ENCODE data around the gene CLPTM1L.
"Not testable (repeated sequence)": the region's sequence is repeated elsewhere in the genome, so short reads cannot be mapped to it uniquely, and the experiment has no call there.

Gene CLPTM1L

DNA sequence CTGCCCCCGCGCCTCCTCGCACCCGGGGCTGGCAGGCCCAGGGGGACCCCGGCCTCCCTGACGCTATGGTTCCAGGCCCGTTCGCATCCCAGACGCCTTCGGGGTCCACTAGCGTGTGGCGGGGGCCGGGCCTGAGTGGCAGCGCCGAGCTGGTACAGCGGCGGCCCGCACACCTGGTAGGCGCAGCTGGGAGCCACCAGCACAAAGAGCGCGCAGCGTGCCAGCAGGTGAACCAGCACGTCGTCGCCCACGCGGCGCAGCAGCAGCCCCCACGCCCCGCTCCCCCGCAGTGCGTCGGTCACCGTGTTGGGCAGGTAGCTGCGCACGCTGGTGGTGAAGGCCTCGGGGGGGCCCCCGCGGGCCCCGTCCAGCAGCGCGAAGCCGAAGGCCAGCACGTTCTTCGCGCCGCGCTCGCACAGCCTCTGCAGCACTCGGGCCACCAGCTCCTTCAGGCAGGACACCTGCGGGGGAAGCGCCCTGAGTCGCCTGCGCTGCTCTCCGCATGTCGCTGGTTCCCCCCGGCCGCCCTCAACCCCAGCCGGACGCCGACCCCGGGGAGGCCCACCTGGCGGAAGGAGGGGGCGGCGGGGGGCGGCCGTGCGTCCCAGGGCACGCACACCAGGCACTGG, 50.6 kb downstream of the CLPTM1L start:
- ATAC-seq: peak; percentile 35
- no peaks in the 10 kb centered on the region for H3K36me3 Mint-ChIP-seq
- H3K4me3 Mint-ChIP-seq: no peak overlapping the region
- peaks cover 36% of the 10 kb centered on the region for H3K4me1 Mint-ChIP-seq
- H3K27ac Mint-ChIP-seq: no peak overlapping the region
- H3K27me3 Mint-ChIP-seq: peaks cover 56% of the 10 kb centered on the region
- H3K9me3 Mint-ChIP-seq: no peaks in the 10 kb centered on the region

DNA sequence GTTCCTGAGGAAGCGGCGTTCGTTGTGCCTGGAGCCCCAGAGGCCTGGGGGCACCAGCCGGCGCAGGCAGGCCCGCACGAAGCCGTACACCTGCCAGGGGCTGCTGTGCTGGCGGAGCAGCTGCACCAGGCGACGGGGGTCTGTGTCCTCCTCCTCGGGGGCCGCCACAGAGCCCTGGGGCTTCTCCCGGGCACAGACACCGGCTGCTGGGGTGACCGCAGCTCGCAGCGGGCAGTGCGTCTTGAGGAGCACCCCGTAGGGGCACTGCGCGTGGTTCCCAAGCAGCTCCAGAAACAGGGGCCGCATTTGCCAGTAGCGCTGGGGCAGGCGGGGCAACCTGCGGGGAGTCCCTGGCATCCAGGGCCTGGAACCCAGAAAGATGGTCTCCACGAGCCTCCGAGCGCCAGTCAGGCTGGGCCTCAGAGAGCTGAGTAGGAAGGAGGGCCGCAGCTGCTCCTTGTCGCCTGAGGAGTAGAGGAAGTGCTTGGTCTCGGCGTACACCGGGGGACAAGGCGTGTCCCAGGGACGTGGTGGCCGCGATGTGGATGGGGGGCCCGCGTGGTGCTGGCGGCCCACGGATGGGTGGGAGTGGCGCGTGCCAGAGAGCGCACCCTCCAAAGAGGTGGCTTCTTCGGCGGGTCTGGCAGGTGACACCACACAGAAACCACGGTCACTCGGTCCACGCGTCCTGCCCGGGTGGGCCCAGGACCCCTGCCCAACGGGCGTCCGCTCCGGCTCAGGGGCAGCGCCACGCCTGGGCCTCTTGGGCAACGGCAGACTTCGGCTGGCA, 51.3 kb downstream of the CLPTM1L start:
- H3K36me3 Mint-ChIP-seq: no peaks in the 10 kb centered on the region
- peaks cover 55% of the 10 kb centered on the region for H3K27me3 Mint-ChIP-seq
- ATAC-seq: peak; percentile 28
- no peak overlapping the region for H3K27ac Mint-ChIP-seq
- H3K4me1 Mint-ChIP-seq: peaks cover 33% of the 10 kb centered on the region
- H3K9me3 Mint-ChIP-seq: no peaks in the 10 kb centered on the region
- H3K4me3 Mint-ChIP-seq: peak overlapping the region; percentile 46

DNA sequence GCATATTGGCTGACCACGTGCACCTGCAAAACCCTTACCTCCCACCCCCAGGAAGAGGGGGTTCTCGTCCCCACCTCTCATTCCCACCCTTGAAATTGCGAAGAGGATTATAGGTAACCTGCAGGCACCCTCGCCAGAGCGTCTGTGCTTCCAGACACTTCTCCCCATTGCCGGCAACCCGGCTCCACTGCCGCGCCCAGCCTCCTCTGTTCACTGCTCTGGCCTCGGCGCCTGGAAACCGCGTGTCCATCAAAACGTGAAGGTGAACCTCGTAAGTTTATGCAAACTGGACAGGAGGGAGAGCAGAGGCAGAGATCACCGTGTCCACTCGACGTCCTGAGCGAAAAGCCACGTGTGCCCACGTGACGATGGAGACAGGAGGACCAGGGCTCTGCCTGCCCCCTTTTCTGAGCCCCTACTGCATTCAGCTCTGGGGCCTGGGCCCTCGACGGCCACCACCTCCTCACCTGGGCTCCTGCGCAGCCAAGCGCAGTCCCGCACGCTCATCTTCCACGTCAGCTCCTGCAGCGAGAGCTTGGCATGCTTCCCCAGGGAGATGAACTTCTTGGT, 52.0 kb downstream of the CLPTM1L start:
- Mint-ChIP-seq H3K36me3 (peaks cover 5% of the 10 kb centered on the region), H3K4me3 (no peak overlapping the region), H3K4me1 (peaks cover 28% of the 10 kb centered on the region), H3K27ac (no peak overlapping the region), H3K9me3 (peaks cover 4% of the 10 kb centered on the region), H3K27me3 (peaks cover 56% of the 10 kb centered on the region)
- ATAC-seq: no peak

DNA sequence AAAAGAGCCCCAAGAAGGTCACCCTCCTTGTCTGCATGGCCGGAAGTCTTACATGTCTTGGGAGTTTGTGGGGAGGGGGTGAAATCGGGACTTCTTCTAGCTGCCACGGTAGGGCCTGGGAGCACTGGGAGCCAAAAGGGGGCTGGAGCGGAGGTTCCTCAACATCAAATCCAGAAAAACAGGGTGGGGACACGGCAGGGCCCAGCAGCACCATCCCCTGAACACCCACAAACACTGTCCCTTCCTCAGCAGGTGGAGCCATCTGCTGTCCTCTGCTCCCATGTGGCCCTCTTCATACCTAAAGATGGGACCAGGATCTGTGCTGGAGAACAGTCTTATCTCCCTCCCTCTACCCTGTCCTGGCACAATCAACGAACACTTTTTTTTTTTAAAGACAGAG, 52.8 kb downstream of the CLPTM1L start:
- peaks cover 4% of the 10 kb centered on the region for H3K9me3 Mint-ChIP-seq
- H3K27ac Mint-ChIP-seq: no peak overlapping the region
- H3K36me3 Mint-ChIP-seq: peaks cover 6% of the 10 kb centered on the region
- H3K4me1 Mint-ChIP-seq: peaks cover 24% of the 10 kb centered on the region
- H3K27me3 Mint-ChIP-seq: peaks cover 58% of the 10 kb centered on the region
- ATAC-seq: no peak
- H3K4me3 Mint-ChIP-seq: no peak overlapping the region

DNA sequence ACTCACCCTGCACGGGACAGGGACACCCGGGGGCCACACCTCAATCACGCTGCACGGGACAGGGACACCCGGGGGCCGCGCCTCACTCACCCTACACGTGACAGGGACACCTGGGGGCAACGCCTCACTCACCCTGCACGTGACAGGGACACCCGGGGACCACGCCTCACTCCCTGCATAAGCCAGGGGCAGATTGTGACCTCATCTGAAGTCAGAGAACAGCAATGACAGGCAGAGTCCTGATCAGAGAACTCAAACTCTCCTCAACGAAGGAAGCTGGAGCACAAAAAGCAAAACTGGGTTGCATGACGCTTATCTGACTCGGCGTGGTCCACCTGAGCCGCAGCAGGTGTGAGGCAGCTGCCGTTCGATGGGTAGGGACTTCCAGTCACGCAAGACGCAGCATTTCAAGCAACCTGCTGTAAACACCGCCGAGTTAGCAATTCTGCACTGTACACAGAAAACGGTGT, 53.3 kb downstream of the CLPTM1L start:
- Mint-ChIP-seq H3K36me3 (peaks cover 6% of the 10 kb centered on the region), H3K4me1 (peaks cover 19% of the 10 kb centered on the region), H3K27me3 (peaks cover 56% of the 10 kb centered on the region), H3K9me3 (peaks cover 4% of the 10 kb centered on the region), H3K4me3 (no peak overlapping the region), H3K27ac (no peak overlapping the region)
- ATAC-seq: no peak

DNA sequence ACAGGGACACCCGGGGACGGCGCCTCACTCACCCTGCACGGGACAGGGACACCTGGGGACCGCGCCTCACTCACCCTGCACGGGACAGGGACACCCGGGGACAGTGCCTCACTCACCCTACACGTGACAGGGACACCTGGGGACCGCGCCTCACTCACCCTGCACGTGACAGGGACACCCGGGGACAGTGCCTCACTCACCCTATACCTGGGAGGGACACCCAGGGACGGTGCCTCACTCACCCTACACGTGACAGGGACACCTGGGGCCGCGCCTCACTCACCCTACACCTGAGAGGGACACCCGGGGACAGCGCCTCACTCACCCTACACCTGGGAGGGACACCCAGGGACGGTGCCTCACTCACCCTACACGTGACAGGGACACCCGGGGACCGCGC, 53.9 kb downstream of the CLPTM1L start:
- H3K27ac Mint-ChIP-seq, H3K36me3 Mint-ChIP-seq, H3K9me3 Mint-ChIP-seq, H3K4me3 Mint-ChIP-seq, ATAC-seq: not testable (repeated sequence)
- Mint-ChIP-seq H3K4me1 (peaks cover 12% of the 10 kb centered on the region), H3K27me3 (peaks cover 49% of the 10 kb centered on the region)

DNA sequence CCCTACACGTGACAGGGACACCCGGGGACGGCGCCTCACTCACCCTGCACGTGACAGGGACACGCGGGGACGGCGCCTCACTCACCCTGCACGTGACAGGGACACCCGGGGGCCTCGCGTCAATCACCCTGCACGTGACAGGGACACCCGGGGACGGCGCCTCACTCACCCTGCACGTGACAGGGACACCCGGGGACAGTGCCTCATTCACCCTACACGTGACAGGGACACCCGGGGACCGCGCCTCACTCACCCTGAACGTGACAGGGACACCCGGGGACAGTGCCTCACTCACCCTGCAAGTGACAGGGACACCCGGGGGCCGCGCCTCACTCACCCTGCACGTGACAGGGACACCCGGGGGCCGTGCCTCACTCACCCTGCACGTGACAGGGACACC, 55.3 kb downstream of the CLPTM1L start:
- peaks cover 12% of the 10 kb centered on the region for H3K4me1 Mint-ChIP-seq
- H3K4me3 Mint-ChIP-seq: not testable (repeated sequence)

DNA sequence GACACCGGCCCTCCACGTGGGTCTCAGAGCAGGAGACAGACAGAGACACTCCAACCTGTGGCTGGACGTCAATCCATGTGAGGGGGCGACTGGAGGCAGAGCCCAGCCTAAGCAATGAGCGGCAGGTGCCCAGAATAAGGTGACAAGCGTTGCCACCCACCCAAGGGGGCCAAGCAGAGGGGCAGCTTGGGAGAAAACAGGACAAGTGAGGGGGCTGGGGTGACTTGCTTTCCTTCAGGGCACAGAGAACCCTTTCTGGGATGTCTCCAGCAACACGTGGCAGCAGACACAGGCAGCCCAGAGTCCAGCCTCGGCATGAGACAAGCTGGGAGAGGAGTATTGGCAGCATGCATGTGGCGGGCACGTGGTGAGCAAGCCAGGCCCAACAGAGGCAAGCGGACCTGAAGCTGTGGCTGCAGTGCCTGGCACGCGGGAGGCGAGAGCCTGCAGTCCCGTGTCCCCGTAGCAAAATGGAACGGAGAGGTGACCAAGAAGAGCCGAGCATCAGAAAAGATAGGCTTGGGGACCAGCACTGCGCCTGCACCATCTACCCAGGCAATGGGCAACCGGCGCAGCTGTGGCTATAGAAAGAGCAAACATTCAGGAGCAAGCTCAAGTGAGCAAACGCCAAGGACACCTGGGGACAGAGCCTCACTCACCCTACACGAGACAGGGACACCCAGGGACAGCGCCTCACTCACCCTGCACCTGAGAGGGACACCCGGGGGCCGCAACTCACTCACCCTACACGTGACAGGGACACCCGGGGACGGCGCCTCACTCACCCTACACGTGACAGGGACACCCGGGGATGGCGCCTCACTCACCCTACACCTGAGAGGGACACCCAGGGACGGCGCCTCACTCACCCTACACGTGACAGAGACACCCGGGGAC, 56.2 kb downstream of the CLPTM1L start:
- Mint-ChIP-seq H3K36me3 (peaks cover 6% of the 10 kb centered on the region), H3K27me3 (peaks cover 40% of the 10 kb centered on the region), H3K4me1 (peaks cover 10% of the 10 kb centered on the region), H3K27ac (no peak overlapping the region), H3K4me3 (no peak overlapping the region), H3K9me3 (peaks cover 4% of the 10 kb centered on the region)
- ATAC-seq: no peak

More for the DNA sequence above, 55.3 kb downstream of the CLPTM1L start:
- peaks cover 44% of the 10 kb centered on the region for H3K27me3 Mint-ChIP-seq
- H3K27ac Mint-ChIP-seq, H3K36me3 Mint-ChIP-seq, ATAC-seq, H3K9me3 Mint-ChIP-seq: not testable (repeated sequence)

DNA sequence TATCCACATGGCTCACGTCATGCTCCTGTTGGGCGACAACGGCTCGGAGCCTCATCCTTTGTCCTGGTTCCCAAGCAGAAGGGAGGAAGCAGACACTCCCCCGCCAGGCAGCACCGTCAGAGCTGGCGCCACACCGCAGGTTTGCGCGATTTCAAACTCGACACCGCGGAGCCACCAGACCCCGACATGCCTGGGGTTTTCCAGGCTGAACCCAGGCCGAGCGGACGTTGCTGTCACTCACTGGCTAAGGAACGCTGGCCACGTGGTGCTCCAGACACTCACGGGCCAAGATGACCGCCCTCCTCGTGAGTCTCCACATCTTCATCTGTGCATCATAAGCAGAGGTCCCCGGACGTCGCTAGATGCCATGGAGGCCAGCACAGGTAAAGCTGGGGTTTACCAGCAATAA, 59.0 kb downstream of the CLPTM1L start:
- H3K27ac Mint-ChIP-seq: no peak overlapping the region
- no peak overlapping the region for H3K4me3 Mint-ChIP-seq
- peaks cover 15% of the 10 kb centered on the region for H3K27me3 Mint-ChIP-seq
- ATAC-seq: no peak
- no peaks in the 10 kb centered on the region for H3K4me1 Mint-ChIP-seq
- H3K36me3 Mint-ChIP-seq: peaks cover 6% of the 10 kb centered on the region
- peaks cover 4% of the 10 kb centered on the region for H3K9me3 Mint-ChIP-seq

DNA sequence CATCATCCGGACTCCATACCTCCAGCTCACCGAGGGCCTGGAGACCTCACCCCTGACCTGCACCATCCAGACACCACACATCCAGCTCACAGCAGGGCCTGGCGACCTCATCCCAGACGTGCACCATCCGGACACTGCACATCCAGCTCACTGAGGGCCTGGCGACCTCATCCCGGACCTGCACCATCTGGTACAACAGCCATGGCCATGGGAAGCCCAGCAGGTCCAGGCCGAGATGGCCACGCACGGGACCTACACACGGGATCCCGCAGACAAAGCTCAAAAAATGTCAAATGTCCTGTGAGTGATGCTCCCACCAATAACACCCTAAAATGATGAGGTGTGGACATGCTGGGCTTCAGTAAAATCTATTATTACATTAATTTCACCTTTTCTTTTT, 59.8 kb downstream of the CLPTM1L start:
- Mint-ChIP-seq H3K36me3 (peaks cover 6% of the 10 kb centered on the region), H3K27me3 (peaks cover 15% of the 10 kb centered on the region), H3K9me3 (peaks cover 4% of the 10 kb centered on the region), H3K4me3 (no peak overlapping the region), H3K4me1 (no peaks in the 10 kb centered on the region), H3K27ac (no peak overlapping the region)
- no peak for ATAC-seq

DNA sequence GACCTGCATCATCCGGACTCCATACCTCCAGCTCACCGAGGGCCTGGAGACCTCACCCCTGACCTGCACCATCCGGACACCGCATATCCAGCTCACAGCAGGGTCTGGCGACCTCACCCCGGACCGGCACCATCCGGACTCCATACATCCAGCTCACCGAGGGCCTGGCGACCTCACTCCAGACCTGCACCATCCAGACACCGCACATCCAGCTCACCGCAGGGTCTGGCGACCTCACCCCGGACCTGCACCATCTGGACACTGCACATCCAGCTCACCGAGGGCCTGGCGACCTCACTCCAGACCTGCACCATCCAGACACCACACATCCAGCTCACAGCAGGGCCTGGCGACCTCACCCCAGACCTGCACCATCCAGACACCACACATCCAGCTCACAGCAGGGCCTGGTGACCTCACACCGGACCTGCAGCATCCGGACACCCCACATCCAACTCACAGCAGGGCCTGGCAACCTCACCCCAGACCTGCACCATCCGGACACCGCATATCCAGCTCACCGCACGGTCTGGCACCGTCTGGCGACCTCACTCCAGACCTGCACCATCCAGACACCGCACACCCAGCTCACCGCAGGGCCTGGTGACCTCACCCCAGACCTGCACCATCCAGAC, 60.4 kb downstream of the CLPTM1L start:
- H3K4me3 Mint-ChIP-seq, H3K36me3 Mint-ChIP-seq, ATAC-seq, H3K4me1 Mint-ChIP-seq, H3K27ac Mint-ChIP-seq, H3K9me3 Mint-ChIP-seq: not testable (repeated sequence)
- H3K27me3 Mint-ChIP-seq: peaks cover 15% of the 10 kb centered on the region

DNA sequence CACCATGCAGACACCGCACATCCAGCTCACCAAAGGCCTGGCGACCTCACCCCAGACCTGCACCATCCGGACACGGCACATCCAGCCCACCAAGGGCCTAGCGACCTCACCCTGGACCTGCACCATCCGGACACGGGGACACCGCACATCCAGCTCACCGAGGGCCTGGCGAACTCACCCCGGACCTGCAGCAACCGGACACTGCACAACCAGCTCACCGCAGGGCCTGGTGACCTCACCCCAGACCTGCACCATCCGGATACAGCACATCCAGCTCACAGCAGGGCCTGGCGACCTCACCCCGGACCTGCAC, 61.2 kb downstream of the CLPTM1L start:
- not testable (repeated sequence) for H3K27ac Mint-ChIP-seq, H3K4me3 Mint-ChIP-seq, ATAC-seq, H3K36me3 Mint-ChIP-seq, H3K4me1 Mint-ChIP-seq, H3K9me3 Mint-ChIP-seq
- peaks cover 10% of the 10 kb centered on the region for H3K27me3 Mint-ChIP-seq

DNA sequence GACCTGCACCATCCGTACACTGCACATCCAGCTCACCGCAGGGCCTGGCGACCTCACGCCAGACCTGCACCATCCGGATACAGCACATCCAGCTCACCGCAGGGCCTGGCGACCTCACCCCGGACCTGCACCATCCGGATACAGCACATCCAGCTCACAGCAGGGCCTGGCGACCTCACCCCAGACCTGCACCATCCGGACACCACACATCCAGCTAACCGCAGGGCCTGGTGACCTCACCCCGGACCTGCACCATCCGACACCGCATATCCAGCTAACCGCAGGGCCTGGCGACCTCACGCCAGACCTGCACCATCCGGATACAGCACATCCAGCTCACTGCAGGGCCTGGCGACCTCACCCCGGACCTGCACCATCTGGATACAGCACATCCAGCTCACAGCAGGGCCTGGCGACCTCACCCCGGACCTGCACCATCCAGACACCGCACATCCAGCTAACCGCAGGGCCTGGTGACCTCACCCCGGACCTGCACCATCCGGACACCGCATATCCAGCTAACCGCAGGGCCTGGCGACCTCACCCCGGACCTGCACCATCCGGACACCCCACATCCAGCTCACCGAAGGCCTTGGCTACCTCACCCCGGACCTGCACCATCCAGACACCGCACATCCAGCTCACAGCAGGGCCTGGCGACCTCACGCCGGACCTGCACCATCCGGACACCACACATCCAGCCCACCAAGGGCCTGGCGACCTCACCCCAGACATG, 61.7 kb downstream of the CLPTM1L start:
- H3K36me3 Mint-ChIP-seq, H3K4me1 Mint-ChIP-seq, H3K27ac Mint-ChIP-seq, H3K4me3 Mint-ChIP-seq, H3K27me3 Mint-ChIP-seq, H3K9me3 Mint-ChIP-seq, ATAC-seq: not testable (repeated sequence)

Data from stimulated activated memory B cell treated with anti-CD40 and anti-IgM and Interleukin-4, amounts not matched to agents 10 μg/mL and 1 μg/mL and 100 μg/mL, for 72 hours (primary cell).